Measurements from ENCODE around the gene TRIP10. TPM values are rescaled to one million over a fixed set of nuclear protein-coding genes. Genes with fewer than 3 reads are reported as not detected.
"Not testable (repeated sequence)": the region's sequence is repeated elsewhere in the genome, so short reads cannot be mapped to it uniquely, and the experiment has no call there.

Gene TRIP10
- total and polyA plus RNA-seq, 4 donors: 3.4 to 9.9 (median 7.4) TPM

DNA sequence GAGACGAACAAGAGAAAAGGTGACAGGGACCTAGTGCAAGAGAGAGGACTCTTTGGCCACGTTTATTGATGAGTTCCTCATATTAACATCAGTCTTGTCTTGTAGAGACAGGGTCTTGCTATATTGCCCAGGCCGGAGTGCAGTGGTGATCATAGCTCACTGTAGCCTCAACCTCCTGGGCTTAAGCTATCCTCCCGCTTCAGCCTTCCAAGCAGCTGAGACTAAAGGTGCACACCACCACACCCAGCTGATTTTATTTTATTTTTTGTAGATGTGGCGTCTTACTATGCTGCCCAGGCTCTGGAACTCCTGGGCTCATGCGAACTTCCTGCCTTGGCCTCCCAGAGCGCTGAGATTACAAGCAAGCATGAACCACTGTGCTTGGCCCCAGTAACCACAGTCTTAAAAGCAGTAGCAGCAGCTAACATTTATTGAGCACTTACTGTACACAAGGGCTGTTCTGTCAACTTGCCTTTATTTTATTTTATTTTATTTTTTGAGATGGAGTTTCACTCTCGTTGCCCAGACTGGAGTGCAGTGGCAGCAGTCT is 28.8 kb downstream of the TRIP10 start:
- H3K9me3 ChIP-seq (ENCODE audit: control insufficient read depth in 4 of 4, low read length in 3 of 4): no peaks in the 10 kb centered on the region
- H3K27me3 ChIP-seq (ENCODE audit: control insufficient read depth in 4 of 4, insufficient read depth in 4 of 4, low read length in 3 of 4): no peaks in the 10 kb centered on the region
- TF ChIP-seq HNF4A (conservative IDR thresholded peaks at IDR 0.05) (no peak), NR2F2 (IDR thresholded peaks at IDR 0.05) (no peak), SP1 (IDR thresholded peaks at IDR 0.05) (no peak)
- no peak overlapping the region for H3K9ac ChIP-seq (ENCODE audit: low read depth in 1 of 2, low read length in 2 of 2)
- H3K36me3 ChIP-seq (ENCODE audit: control insufficient read depth in 4 of 4, insufficient read depth in 3 of 4, low read depth in 1 of 4, low read length in 3 of 4): no peaks in the 10 kb centered on the region
- DNase-seq (ENCODE audit: low spot score): no peak
- peaks cover 12 to 26% (median 19%) of the 10 kb centered on the region in 4 donors for H3K4me1 ChIP-seq (ENCODE audit: control insufficient read depth in 4 of 4, insufficient read depth in 4 of 4, low read length in 3 of 4)
- WGBS: 54% methylated on average over 8 of the region's 8 CpGs
- H3K4me3 ChIP-seq (ENCODE audit: low read depth in 1 of 3, low read length in 3 of 3): peak overlapping the region in 1 of 3 donors; percentile 36
- peak overlapping the region; percentile 34 to 57 for H3K27ac ChIP-seq (ENCODE audit: low read depth in 1 of 2, low read length in 2 of 2)

DNA sequence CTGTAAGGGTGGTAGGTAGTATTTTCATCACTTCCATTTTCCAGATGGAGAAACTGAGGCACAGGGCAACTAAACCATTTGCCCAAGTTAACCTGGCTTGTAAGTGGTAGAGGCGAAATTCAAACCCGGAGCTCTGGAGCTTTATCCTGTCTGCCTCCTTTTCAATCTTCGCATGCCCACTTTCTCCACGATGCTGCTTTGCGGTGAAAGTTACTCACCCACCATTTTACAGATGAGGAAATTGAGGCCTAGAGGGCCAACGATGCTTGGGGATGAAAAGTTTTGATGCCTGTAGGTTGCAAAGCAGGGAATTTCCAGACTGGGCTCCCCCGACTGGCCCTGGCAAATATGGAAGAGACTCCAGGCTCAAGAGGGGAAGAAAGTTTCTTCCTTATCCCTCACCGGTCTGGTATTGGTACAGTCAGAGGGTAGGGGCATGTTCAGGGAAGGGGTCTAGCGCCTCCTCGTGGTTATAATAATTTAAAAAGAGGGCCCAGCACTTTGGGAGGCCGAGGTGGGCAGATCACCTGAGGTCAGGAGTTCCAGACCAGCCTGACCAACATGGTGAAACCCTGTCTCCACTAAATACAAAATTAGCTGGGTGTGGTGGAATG is 29.6 kb downstream of the TRIP10 start:
- Histone ChIP-seq H3K4me1 (ENCODE audit: control insufficient read depth in 4 of 4, insufficient read depth in 4 of 4, low read length in 3 of 4) (peaks cover 12 to 26% (median 19%) of the 10 kb centered on the region in 4 donors), H3K9ac (ENCODE audit: low read depth in 1 of 2, low read length in 2 of 2) (no peak overlapping the region), H3K27me3 (ENCODE audit: control insufficient read depth in 4 of 4, insufficient read depth in 4 of 4, low read length in 3 of 4) (no peaks in the 10 kb centered on the region), H3K4me3 (ENCODE audit: low read depth in 1 of 3, low read length in 3 of 3) (no peak overlapping the region), H3K27ac (ENCODE audit: low read depth in 1 of 2, low read length in 2 of 2) (no peak overlapping the region), H3K36me3 (ENCODE audit: control insufficient read depth in 4 of 4, insufficient read depth in 3 of 4, low read depth in 1 of 4, low read length in 3 of 4) (no peaks in the 10 kb centered on the region), H3K9me3 (ENCODE audit: control insufficient read depth in 4 of 4, low read length in 3 of 4) (no peaks in the 10 kb centered on the region)
- TF ChIP-seq, protein P1, sequence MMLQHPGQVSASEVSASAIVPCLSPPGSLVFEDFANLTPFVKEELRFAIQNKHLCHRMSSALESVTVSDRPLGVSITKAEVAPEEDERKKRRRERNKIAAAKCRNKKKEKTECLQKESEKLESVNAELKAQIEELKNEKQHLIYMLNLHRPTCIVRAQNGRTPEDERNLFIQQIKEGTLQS (IDR thresholded peaks at IDR 0.05): no peak
- TF ChIP-seq EGR1 (IDR thresholded peaks at IDR 0.05; ENCODE audit: low read depth in 2 of 2) (no peak), FOXA1 (IDR thresholded peaks at IDR 0.05) (no peak), NR2F2 (IDR thresholded peaks at IDR 0.05) (no peak), RAD21 (IDR thresholded peaks at IDR 0.05) (peak; percentile 48 to 75)
- TF ChIP-seq, protein P2, sequence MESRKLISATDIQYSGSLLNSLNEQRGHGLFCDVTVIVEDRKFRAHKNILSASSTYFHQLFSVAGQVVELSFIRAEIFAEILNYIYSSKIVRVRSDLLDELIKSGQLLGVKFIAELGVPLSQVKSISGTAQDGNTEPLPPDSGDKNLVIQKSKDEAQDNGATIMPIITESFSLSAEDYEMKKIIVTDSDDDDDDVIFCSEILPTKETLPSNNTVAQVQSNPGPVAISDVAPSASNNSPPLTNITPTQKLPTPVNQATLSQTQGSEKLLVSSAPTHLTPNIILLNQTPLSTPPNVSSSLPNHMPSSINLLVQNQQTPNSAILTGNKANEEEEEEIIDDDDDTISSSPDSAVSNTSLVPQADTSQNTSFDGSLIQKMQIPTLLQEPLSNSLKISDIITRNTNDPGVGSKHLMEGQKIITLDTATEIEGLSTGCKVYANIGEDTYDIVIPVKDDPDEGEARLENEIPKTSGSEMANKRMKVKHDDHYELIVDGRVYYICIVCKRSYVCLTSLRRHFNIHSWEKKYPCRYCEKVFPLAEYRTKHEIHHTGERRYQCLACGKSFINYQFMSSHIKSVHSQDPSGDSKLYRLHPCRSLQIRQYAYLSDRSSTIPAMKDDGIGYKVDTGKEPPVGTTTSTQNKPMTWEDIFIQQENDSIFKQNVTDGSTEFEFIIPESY (IDR thresholded peaks at IDR 0.05): no peak
- TF ChIP-seq, protein P3, sequence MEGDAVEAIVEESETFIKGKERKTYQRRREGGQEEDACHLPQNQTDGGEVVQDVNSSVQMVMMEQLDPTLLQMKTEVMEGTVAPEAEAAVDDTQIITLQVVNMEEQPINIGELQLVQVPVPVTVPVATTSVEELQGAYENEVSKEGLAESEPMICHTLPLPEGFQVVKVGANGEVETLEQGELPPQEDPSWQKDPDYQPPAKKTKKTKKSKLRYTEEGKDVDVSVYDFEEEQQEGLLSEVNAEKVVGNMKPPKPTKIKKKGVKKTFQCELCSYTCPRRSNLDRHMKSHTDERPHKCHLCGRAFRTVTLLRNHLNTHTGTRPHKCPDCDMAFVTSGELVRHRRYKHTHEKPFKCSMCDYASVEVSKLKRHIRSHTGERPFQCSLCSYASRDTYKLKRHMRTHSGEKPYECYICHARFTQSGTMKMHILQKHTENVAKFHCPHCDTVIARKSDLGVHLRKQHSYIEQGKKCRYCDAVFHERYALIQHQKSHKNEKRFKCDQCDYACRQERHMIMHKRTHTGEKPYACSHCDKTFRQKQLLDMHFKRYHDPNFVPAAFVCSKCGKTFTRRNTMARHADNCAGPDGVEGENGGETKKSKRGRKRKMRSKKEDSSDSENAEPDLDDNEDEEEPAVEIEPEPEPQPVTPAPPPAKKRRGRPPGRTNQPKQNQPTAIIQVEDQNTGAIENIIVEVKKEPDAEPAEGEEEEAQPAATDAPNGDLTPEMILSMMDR (IDR thresholded peaks at IDR 0.05; ENCODE audit: low read depth, low read length, missing input control): peak; percentile 15
- WGBS: 54% methylated on average over 11 of the region's 11 CpGs
- no peak for DNase-seq (ENCODE audit: low spot score)

DNA sequence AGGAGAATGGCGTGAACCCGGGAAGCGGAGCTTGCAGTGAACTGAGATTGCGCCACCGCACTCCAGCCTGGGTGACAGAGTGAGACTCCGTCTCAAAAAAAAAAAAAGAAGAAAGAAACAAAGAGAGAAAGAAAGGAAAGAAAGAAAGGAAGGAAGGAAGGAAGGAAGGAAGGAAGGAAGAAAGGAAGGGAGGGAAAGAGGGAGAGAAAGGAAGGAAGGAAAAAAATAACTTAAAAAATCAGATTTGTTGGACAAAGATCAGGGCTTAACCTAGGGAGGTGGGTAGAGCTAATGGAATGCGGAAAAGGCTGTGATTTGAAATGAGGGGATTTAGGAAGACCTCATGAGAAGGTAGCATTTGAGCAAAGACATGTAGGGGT is 32.2 kb downstream of the TRIP10 start:
- H3K4me3 ChIP-seq (ENCODE audit: low read depth in 1 of 3, low read length in 3 of 3); H3K9ac ChIP-seq (ENCODE audit: low read depth in 1 of 2, low read length in 2 of 2); DNase-seq (ENCODE audit: low spot score); H3K9me3 ChIP-seq (ENCODE audit: control insufficient read depth in 4 of 4, low read length in 3 of 4); H3K27ac ChIP-seq (ENCODE audit: low read depth in 1 of 2, low read length in 2 of 2); H3K27me3 ChIP-seq (ENCODE audit: control insufficient read depth in 4 of 4, insufficient read depth in 4 of 4, low read length in 3 of 4); H3K36me3 ChIP-seq (ENCODE audit: control insufficient read depth in 4 of 4, insufficient read depth in 3 of 4, low read depth in 1 of 4, low read length in 3 of 4): not testable (repeated sequence)
- WGBS: 83% methylated on average over 7 of the region's 7 CpGs
- peaks cover 6 to 16% (median 10%) of the 10 kb centered on the region in 4 donors for H3K4me1 ChIP-seq (ENCODE audit: control insufficient read depth in 4 of 4, insufficient read depth in 4 of 4, low read length in 3 of 4)
